Keratinocyte (primary cell): ENCODE results near the gene BMP3.

Experiments used
- EZH2 ChIP-seq: IDR thresholded peaks from one replicate; pipeline ENCODE4 v1.6.1; 2012; ENCODE audit warnings: inconsistent platforms, mild to moderate bottlenecking, low read length, moderate library complexity
- TF ChIP-seq, protein P1 (sequence below), 3 experiments: IDR thresholded peaks in 1 of 3; conservative IDR thresholded peaks in 1 of 3; optimal IDR thresholded peaks in 1 of 3; 2 replicates in 2 of 3; 3 replicates in 1 of 3; pipeline versions ENCODE3 to v1.5.1; 2011; ENCODE audit warnings: low read length in 3 of 3, mild to moderate bottlenecking in 3 of 3, moderate library complexity in 2 of 3, control low read depth in 1 of 3, inconsistent platforms in 1 of 3; ENCODE audit not compliant: insufficient read depth in 2 of 3; ENCODE audit errors: extremely low read depth in 1 of 3

DNA sequence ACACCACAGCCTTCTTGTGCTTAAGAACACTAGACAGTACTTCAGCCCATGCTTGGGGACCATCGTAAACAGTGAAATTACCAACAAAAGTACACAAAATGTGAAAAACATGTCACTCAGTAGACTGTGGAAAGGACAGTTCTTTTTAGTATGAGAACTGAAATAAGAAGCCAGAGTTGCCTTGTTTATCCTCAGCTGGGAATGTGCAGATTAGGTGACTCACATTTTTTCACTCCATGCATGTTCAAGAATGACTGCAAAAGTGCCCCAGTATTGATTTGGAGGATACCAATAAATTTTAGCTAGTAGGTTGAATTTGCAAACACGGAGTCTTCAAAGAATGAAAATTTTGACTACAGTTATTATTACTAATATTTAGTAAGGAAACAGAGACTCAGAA is 23.1 kb upstream of the BMP3 start:
- TF ChIP-seq, protein P1, sequence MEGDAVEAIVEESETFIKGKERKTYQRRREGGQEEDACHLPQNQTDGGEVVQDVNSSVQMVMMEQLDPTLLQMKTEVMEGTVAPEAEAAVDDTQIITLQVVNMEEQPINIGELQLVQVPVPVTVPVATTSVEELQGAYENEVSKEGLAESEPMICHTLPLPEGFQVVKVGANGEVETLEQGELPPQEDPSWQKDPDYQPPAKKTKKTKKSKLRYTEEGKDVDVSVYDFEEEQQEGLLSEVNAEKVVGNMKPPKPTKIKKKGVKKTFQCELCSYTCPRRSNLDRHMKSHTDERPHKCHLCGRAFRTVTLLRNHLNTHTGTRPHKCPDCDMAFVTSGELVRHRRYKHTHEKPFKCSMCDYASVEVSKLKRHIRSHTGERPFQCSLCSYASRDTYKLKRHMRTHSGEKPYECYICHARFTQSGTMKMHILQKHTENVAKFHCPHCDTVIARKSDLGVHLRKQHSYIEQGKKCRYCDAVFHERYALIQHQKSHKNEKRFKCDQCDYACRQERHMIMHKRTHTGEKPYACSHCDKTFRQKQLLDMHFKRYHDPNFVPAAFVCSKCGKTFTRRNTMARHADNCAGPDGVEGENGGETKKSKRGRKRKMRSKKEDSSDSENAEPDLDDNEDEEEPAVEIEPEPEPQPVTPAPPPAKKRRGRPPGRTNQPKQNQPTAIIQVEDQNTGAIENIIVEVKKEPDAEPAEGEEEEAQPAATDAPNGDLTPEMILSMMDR (optimal IDR thresholded peaks at IDR 0.05 in 1 of 3, IDR thresholded peaks at IDR 0.05 in 1 of 3, conservative IDR thresholded peaks at IDR 0.05 in 1 of 3; ENCODE audit: extremely low read depth in 1 of 3, insufficient read depth in 2 of 3, low read length in 3 of 3), result no peak
- TF ChIP-seq EZH2, result no peak
